DOHH2 (cell line): ENCODE results near the gene PPP6R1.

Experiments used
- H3F3A ChIP-seq: fragments of 200-600 bp; sonication (generic), shearing (Covaris generic); 2 replicates; pipeline ENCODE4 v1.6.0; 2016; ENCODE audit warnings: antibody characterized with exemption, mild to moderate bottlenecking; ENCODE audit not compliant: control insufficient read depth, insufficient read depth
- H3K27ac ChIP-seq: fragments of 200-600 bp; sonication (generic); 2 replicates; pipeline ENCODE4 v1.5.1; 2014; ENCODE audit warnings: low read depth, mild to moderate bottlenecking, low read length, moderate library complexity
- H3K27me3 ChIP-seq: fragments of 200-600 bp; sonication (generic); 2 replicates; pipeline ENCODE4 v1.6.1; 2014; ENCODE audit warnings: mild to moderate bottlenecking, low read length, mixed read lengths; ENCODE audit not compliant: control insufficient read depth
- H3K36me3 ChIP-seq: fragments of 200-600 bp; sonication (generic); 2 replicates; pipeline ENCODE4 v1.6.1; 2014; ENCODE audit warnings: mild to moderate bottlenecking, low read length, moderate library complexity, mixed read lengths; ENCODE audit not compliant: control insufficient read depth
- H3K4me1 ChIP-seq: fragments of 200-600 bp; sonication (generic); 2 replicates; pipeline ENCODE4 v1.6.1; 2014; ENCODE audit warnings: mild to moderate bottlenecking, low read length, mixed read lengths; ENCODE audit not compliant: control insufficient read depth
- H3K4me2 ChIP-seq: fragments of 200-600 bp; sonication (generic); 2 replicates; pipeline ENCODE4 v1.6.0; 2014; ENCODE audit warnings: mild to moderate bottlenecking, low read length, moderate library complexity
- H3K4me3 ChIP-seq: fragments of 200-600 bp; sonication (generic); 2 replicates; pipeline ENCODE4 v1.5.1; 2014; ENCODE audit warnings: mild to moderate bottlenecking, low read length, mixed read lengths
- H3K79me2 ChIP-seq: fragments of 200-600 bp; sonication (generic); 2 replicates; pipeline ENCODE4 v1.6.1; 2014; ENCODE audit warnings: mild to moderate bottlenecking, low read length, mixed read lengths; ENCODE audit not compliant: control insufficient read depth
- H3K9me2 ChIP-seq: fragments of 200-600 bp; sonication (generic); replicated peaks from 2 replicates; pipeline ENCODE4 v1.6.1; 2014; ENCODE audit warnings: mild to moderate bottlenecking, low read length, mixed read lengths; ENCODE audit not compliant: control insufficient read depth
- H3K9me3 ChIP-seq: fragments of 200-600 bp; sonication (generic); 2 replicates; pipeline ENCODE4 v1.6.1; 2014; ENCODE audit warnings: antibody characterized with exemption, low read length, mixed read lengths; ENCODE audit not compliant: control insufficient read depth, insufficient read depth
- H4K20me1 ChIP-seq: fragments of 200-600 bp; sonication (generic); 2 replicates; pipeline ENCODE4 v1.6.0; 2014; ENCODE audit warnings: low read depth, mild to moderate bottlenecking, antibody characterized with exemption, low read length, moderate library complexity; ENCODE audit not compliant: control insufficient read depth, insufficient read depth
- CTCF ChIP-seq: fragments of 200-600 bp; sonication (generic); IDR thresholded peaks from one replicate; pipeline ENCODE4 v1.5.1; 2014; ENCODE audit warnings: antibody characterized with exemption, mild to moderate bottlenecking, low read depth, low read length; ENCODE audit not compliant: poor library complexity, severe bottlenecking
- EZH2phosphoT487 ChIP-seq: fragments of 200-600 bp; sonication (generic); IDR thresholded peaks from 2 replicates; pipeline ENCODE4 v1.6.1; 2017; ENCODE audit warnings: borderline replicate concordance, mild to moderate bottlenecking, antibody characterized with exemption, low read length, moderate library complexity, mixed read lengths

Gene PPP6R1

GRCh38 chr19:55227241-55228014 lies 31.4 kb downstream of the PPP6R1 start:
- H3K4me1 ChIP-seq = no peaks in the 10 kb centered on the region

GRCh38 chr19:55226788-55227187 lies 32.0 kb downstream of the PPP6R1 start:
- Histone ChIP-seq H3K9me3 (no peaks in the 10 kb centered on the region), H3K79me2 (no peaks in the 10 kb centered on the region), H3K4me2 (no peak overlapping the region), H3K27me3 (no peaks in the 10 kb centered on the region), H3K9me2 (no peaks in the 10 kb centered on the region), H4K20me1 (peaks cover 21% of the 10 kb centered on the region; the same call in 1 of the 2 replicates), H3K27ac (no peak overlapping the region), H3K4me3 (no peak overlapping the region), H3K36me3 (peaks cover 79% of the 10 kb centered on the region), H3F3A (no peaks in the 10 kb centered on the region), H3K4me1 (no peaks in the 10 kb centered on the region)
- no peak for TF ChIP-seq EZH2phosphoT487
- no peak for TF ChIP-seq CTCF

More at GRCh38 chr19:55227241-55228014, 31.4 kb downstream of the PPP6R1 start:
- no peaks in the 10 kb centered on the region for H3K9me3 ChIP-seq
- peaks cover 85% of the 10 kb centered on the region for H3K36me3 ChIP-seq
- no peak overlapping the region for H3K4me2 ChIP-seq
- H3F3A ChIP-seq = no peaks in the 10 kb centered on the region
- TF ChIP-seq CTCF = no peak
- no peak for TF ChIP-seq EZH2phosphoT487
- no peaks in the 10 kb centered on the region for H3K9me2 ChIP-seq
- H3K4me3 ChIP-seq = no peak overlapping the region
- H4K20me1 ChIP-seq = peaks cover 21% of the 10 kb centered on the region; the same call in 1 of the 2 replicates
- no peak overlapping the region for H3K27ac ChIP-seq
- H3K79me2 ChIP-seq = no peaks in the 10 kb centered on the region
- H3K27me3 ChIP-seq = no peaks in the 10 kb centered on the region

GRCh38 chr19:55226273-55226672 lies 32.5 kb downstream of the PPP6R1 start:
- Histone ChIP-seq H3K27ac (no peak overlapping the region), H4K20me1 (peaks cover 21% of the 10 kb centered on the region; the same call in 1 of the 2 replicates), H3K79me2 (no peaks in the 10 kb centered on the region), H3K36me3 (peaks cover 75% of the 10 kb centered on the region), H3F3A (peaks cover 4% of the 10 kb centered on the region; the same call in 1 of the 2 replicates), H3K4me3 (no peak overlapping the region), H3K9me2 (no peaks in the 10 kb centered on the region), H3K4me2 (no peak overlapping the region), H3K9me3 (no peaks in the 10 kb centered on the region), H3K27me3 (no peaks in the 10 kb centered on the region), H3K4me1 (no peaks in the 10 kb centered on the region)
- TF ChIP-seq CTCF (no peak), EZH2phosphoT487 (no peak)
